ENCODE results near the gene EIPR1. TPM values are rescaled to one million over a fixed set of nuclear protein-coding genes. Genes with fewer than 3 reads are reported as not detected.

Gene EIPR1
- total RNA-seq, 2 donors from 2014 or later, result 13.5 TPM

DNA sequence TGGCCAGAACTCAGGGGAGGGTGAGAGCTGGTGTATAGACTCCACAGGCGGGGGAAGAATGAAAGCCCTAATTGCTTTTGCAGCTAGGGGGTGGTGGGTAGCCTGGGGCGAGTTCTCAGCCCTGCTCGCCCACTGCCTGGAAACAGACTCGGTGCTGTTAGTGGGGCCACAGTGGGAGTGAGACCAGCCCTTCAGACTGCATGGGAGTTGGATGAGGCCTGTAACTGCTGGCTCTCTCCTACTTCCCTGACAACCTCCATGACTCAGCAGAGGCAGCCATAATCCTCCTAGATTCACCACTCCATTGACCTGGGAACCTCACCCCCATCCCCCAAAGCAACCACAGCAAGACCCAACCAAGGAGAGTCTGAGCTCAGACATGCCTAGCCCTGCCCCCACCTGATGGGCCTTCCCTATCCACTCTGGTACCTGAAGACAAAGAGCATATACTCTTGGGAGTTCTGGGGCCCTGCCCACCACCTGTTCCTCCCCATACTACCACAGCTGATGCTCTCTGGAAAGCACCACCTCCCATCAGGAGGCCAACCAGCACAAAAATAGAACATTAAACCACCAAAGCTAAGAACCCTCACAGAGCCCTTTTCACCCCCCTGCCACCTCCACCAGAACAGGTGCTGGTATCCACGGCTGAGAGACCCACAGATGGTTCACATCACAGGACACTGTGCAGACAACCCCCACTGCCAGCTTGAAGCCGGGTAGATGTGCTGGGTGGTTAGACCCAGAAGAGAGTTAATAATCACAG lies 226.3 kb downstream of the EIPR1 start:
- ATAC-seq, result no peak
- Histone ChIP-seq H3K27ac (no peak overlapping the region), H3K4me1 (no peaks in the 10 kb centered on the region), H3K27me3 (no peaks in the 10 kb centered on the region), H3K36me3 (replicated peaks in 1 of 2; ENCODE audit: insufficient read depth in 1 of 2, low read depth in 2 of 2) (no peaks in the 10 kb centered on the region), H3K4me3 (no peak overlapping the region), H3K9me3 (peaks cover 0 to 8% (median 0%) of the 10 kb centered on the region in 3 donors)
- no peak for DNase-seq
- intact Hi-C loops (cut with DNase I), result no loop called here
- TF ChIP-seq POLR2A (IDR thresholded peaks at IDR 0.05), result no peak
- TF ChIP-seq CTCF (IDR thresholded peaks at IDR 0.05), result no peak
- 88 to 94% methylated on average over 6 of the region's 6 CpGs for WGBS, 2 donors

DNA sequence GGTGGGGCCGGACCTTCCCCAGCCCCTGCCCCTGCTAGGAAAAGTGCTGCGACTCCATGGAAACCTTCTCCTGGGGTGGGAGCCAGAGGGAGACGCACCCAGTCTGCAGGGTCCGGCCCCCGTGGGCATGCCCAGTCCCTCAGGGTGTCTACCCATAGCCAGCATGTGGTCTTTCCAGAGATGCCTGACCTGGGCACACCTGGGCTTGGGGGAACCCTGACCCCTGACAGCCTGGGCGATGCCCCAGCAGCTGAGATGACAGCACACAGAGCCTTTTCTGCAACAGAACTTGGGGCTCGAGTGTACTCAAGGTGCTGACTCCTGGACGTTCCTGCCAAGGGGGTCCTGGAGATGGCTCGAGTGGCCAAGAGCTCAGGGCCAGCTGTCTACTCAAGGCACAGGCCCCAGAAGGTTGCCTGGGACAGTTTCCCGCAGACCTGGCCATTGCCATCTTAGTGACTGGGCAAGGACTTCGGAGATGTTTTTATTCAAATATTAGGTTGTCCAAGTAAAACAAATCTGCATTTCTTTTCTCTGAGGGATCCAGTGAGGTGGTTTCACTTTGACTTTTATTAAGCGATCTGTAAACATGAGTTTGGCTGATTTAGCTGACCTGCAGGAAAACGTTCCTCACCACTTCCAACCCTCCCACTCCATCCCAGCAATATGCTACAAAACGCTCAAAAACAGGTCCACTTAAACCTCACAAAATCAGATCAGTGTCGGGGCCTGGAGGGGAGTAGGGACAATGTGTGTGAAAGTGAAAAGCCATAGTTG lies 228.0 kb downstream of the EIPR1 start:
- H3K27ac ChIP-seq, result no peak overlapping the region
- no peaks in the 10 kb centered on the region for H3K36me3 ChIP-seq (replicated peaks in 1 of 2; ENCODE audit: insufficient read depth in 1 of 2, low read depth in 2 of 2)
- no peaks in the 10 kb centered on the region for H3K4me1 ChIP-seq
- no peak overlapping the region for H3K4me3 ChIP-seq
- no peak for ATAC-seq
- no peaks in the 10 kb centered on the region for H3K27me3 ChIP-seq
- WGBS, 2 donors, result 78 to 80% methylated on average over 9 to 15 of the region's 15 CpGs
- TF ChIP-seq POLR2A (IDR thresholded peaks at IDR 0.05) (no peak), CTCF (IDR thresholded peaks at IDR 0.05) (no peak)
- intact Hi-C loops (cut with DNase I), result no loop called here
- DNase-seq, result no peak
- peaks cover 0 to 8% (median 0%) of the 10 kb centered on the region in 3 donors for H3K9me3 ChIP-seq

GRCh38 chr2:3148716-3149115 lies 228.9 kb downstream of the EIPR1 start:
- peaks cover 3% of the 10 kb centered on the region for H3K4me1 ChIP-seq
- no peak for ATAC-seq
- TF ChIP-seq CTCF (IDR thresholded peaks at IDR 0.05) (no peak), POLR2A (IDR thresholded peaks at IDR 0.05) (no peak)
- WGBS, 2 donors, result 88 to 92% methylated on average over 16 to 17 of the region's 17 CpGs
- H3K4me3 ChIP-seq, result no peak overlapping the region
- no peak for DNase-seq
- H3K36me3 ChIP-seq (replicated peaks in 1 of 2; ENCODE audit: insufficient read depth in 1 of 2, low read depth in 2 of 2), result no peaks in the 10 kb centered on the region
- H3K27me3 ChIP-seq, result no peaks in the 10 kb centered on the region
- no peak overlapping the region for H3K27ac ChIP-seq
- peaks cover 0 to 8% (median 0%) of the 10 kb centered on the region in 3 donors for H3K9me3 ChIP-seq
- intact Hi-C loops (cut with DNase I), result no loop called here

GRCh38 chr2:3147651-3148530 lies 229.7 kb downstream of the EIPR1 start:
- no peak for ATAC-seq

More at GRCh38 chr2:3147651-3148530, 229.7 kb downstream of the EIPR1 start:
- Histone ChIP-seq H3K4me1 (peaks cover 11% of the 10 kb centered on the region), H3K4me3 (no peak overlapping the region), H3K9me3 (peaks cover 0 to 8% (median 0%) of the 10 kb centered on the region in 3 donors), H3K36me3 (replicated peaks in 1 of 2; ENCODE audit: insufficient read depth in 1 of 2, low read depth in 2 of 2) (no peaks in the 10 kb centered on the region), H3K27me3 (no peaks in the 10 kb centered on the region), H3K27ac (no peak overlapping the region)
- 83 to 88% methylated on average over 23 to 39 of the region's 39 CpGs for WGBS, 2 donors
- no peak for TF ChIP-seq CTCF (IDR thresholded peaks at IDR 0.05)
- no peak for TF ChIP-seq POLR2A (IDR thresholded peaks at IDR 0.05)
- intact Hi-C loops (cut with DNase I), result no loop called here
- DNase-seq, result no peak
